ENCODE results near the gene ENTPD2.

ENTPD2 gene

GRCh38 chr9:137079401-137079787, 25.5 kb upstream of the ENTPD2 start:
- no peak for DNase-seq (ENCODE audit: low read depth)

- DNase-seq (ENCODE audit: low read depth), result no peak
Measured at GRCh38 chr9:137078701-137079400, 25.0 kb upstream of the ENTPD2 start.

- no peak for DNase-seq (ENCODE audit: low read depth)
Measured at GRCh38 chr9:137077758-137078693, 24.2 kb upstream of the ENTPD2 start.

- DNase-seq (ENCODE audit: low read depth), result no peak
Measured at GRCh38 chr9:137077010-137077747, 23.3 kb upstream of the ENTPD2 start, which contains the start of gene UAP1L1. Gene UAP1L1 (plus strand): TSS chr9:137077517. CDS start chr9:137077533, 16 bp downstream.

- no peak for DNase-seq (ENCODE audit: low read depth)
Measured at GRCh38 chr9:137076636-137077009, 22.8 kb upstream of the ENTPD2 start.

- no peak for DNase-seq (ENCODE audit: low read depth)
Measured at GRCh38 chr9:137075275-137075775, 21.5 kb upstream of the ENTPD2 start.

GRCh38 chr9:137074657-137075274, 20.9 kb upstream of the ENTPD2 start:
- no peak for DNase-seq (ENCODE audit: low read depth)

- no peak for DNase-seq (ENCODE audit: low read depth)
Measured at GRCh38 chr9:137073992-137074399, 20.1 kb upstream of the ENTPD2 start.

GRCh38 chr9:137071282-137071681, 17.4 kb upstream of the ENTPD2 start:
- DNase-seq (ENCODE audit: low read depth), result no peak

- no peak for DNase-seq (ENCODE audit: low read depth)
Measured at GRCh38 chr9:137070906-137071275, 17.0 kb upstream of the ENTPD2 start.

GRCh38 chr9:137070201-137070905, 16.5 kb upstream of the ENTPD2 start, which contains the start of gene SAPCD2:
Gene SAPCD2 (minus strand): TSS chr9:137070557. CDS start chr9:137070460, 97 bp downstream.
- DNase-seq (ENCODE audit: low read depth), result no peak

- DNase-seq (ENCODE audit: low read depth), result no peak
Measured at GRCh38 chr9:137069508-137070091, 15.7 kb upstream of the ENTPD2 start.

- no peak for DNase-seq (ENCODE audit: low read depth)
Measured at GRCh38 chr9:137068539-137069507, 15.0 kb upstream of the ENTPD2 start.

- DNase-seq (ENCODE audit: low read depth), result no peak
Measured at GRCh38 chr9:137067860-137068538, 14.1 kb upstream of the ENTPD2 start.

- DNase-seq (ENCODE audit: low read depth), result no peak
Measured at GRCh38 chr9:137066096-137066861, 12.4 kb upstream of the ENTPD2 start.

GRCh38 chr9:137065336-137065967, 11.6 kb upstream of the ENTPD2 start:
- no peak for DNase-seq (ENCODE audit: low read depth)

GRCh38 chr9:137064880-137065164, 11.0 kb upstream of the ENTPD2 start:
- no peak for DNase-seq (ENCODE audit: low read depth)
